GM19193 (cell line): ENCODE results near the gene APBB2.
A peak's percentile ranks its signal among the peaks of the same experiment; 100 is the strongest.

Experiments used
- POLR2A ChIP-seq: IDR thresholded peaks from 4 replicates; pipeline ENCODE4 v1.6.1; 2011; ENCODE audit not compliant: insufficient read depth, insufficient read length; ENCODE audit errors: extremely low read depth

Gene APBB2

DNA sequence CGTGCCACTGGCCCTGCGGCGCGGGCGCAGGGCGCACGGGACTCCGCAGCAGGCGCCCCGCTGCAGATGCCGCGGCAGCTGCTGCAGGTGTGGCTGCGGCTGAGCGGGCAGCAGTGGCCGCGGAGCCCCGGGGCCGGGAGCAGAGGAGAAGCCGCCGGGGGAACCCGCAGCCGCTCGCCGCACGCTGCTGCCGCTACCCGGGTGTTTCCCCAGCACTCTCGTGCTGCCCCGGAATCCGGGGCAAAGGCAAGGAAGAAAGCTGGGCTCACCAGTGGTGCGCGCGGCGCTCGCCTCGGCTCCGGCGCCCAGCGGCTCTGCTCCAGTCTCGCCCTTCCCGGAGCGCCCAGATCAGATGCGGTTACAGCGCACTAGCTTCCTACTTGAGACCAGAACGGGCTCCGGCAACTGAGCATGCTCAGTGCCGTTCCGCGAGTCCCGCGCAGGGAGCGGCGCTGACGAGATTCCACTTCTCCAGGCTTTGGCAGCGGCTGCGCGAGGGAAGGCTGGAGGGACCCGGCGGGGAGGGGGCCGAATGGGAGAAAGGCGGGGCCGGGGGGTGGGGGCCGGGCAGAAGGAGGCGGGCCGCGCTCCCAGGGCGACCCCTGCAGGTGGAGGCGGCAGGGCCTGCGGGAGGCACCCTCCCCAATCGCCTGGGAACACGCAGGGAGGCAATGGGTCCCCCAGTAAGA is at the start of gene APBB2:
TSS of gene APBB2 (minus strand) at position 407 of the 689 bp plus-strand sequence. CDS start 181,288 bp downstream, outside the sequence.
- TF ChIP-seq POLR2A = peak; percentile 60

DNA sequence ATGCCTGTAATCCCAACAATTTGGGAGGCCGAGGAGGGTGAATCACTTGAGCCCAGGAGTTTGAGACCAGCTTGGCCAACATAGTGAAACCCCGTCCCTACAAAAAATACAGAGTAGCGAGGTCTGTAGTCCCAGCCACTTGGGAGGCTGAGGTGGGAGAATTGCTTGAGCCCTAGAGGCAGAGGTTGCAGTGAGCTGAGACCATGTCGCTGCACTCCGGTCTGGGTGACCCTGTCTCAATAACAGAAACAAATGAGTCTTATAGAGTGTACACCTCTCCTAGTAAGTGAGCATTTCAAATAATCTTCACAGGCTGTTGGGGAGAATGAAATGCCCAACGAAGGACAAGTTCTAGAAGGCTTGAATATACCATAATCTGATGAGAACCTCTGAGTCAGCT is 47.9 kb upstream of the APBB2 start:
- TF ChIP-seq POLR2A = no peak

DNA sequence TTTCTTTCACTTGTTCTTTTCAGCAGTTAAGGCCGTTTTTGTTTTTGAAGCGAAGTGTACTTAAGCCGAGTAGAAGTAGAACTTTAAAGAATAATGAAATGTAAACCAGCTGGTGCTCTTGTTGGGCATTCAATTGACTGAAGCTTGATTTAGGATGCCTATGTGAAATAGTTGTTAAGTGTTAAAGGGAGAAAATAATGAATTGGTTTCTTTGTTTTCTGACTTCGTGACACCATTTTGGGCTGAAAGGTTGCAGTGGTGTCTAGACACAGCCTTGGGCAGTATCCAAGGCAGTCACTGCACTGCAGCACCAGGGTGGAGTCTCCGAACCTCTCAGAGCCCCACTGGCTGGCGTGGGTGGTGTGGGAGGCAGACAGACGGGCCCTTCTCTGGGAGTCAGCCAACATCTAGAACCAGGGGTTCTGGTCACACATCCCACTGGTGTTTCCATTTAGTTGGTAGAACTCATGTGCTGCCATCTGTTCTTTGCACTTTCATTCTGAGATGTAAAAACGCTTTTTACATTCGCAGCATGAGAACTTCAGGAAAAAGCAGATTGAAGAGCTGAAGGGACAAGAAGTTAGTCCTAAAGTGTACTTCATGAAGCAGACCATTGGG is 45.9 kb upstream of the APBB2 start:
- TF ChIP-seq POLR2A = no peak

DNA sequence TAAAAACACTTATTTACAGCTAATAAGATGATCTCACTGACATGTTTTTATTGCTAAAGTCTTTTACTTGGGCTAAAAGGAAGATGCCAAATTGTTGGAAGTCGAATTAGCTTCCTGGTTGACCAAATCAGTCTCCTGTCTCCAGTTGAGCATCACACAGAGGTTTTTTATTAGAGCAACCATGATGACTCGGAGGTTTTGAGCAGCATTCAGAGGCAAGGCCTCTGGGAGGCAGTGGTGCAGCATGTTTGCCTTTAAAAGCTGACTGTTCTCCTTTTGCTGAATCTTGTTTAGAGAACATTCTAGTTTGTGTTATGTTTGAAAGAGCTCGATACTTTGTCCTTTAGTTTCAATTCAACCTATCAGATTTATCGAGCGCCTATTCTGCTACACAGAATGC is 44.4 kb upstream of the APBB2 start:
- no peak for TF ChIP-seq POLR2A

DNA sequence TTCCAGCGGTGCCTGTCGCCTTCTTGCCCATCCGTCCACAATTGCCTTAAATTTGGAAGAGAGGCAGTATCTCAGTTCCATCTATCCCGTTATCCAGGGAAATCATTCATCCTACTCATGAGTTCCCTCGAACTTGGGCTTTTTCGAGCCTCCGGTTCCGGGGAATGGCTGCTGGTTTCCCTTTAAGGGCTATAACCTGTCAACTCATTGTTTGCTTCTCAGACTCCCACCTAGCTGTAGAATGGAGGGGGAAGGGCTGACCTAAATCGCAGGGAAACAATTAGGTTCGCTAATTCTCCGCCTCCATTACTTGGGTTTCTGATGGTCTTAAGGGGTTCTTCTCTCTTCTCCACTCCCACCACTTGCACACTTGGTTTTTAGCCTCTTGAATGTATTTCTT is 43.6 kb upstream of the APBB2 start:
- TF ChIP-seq POLR2A = no peak

DNA sequence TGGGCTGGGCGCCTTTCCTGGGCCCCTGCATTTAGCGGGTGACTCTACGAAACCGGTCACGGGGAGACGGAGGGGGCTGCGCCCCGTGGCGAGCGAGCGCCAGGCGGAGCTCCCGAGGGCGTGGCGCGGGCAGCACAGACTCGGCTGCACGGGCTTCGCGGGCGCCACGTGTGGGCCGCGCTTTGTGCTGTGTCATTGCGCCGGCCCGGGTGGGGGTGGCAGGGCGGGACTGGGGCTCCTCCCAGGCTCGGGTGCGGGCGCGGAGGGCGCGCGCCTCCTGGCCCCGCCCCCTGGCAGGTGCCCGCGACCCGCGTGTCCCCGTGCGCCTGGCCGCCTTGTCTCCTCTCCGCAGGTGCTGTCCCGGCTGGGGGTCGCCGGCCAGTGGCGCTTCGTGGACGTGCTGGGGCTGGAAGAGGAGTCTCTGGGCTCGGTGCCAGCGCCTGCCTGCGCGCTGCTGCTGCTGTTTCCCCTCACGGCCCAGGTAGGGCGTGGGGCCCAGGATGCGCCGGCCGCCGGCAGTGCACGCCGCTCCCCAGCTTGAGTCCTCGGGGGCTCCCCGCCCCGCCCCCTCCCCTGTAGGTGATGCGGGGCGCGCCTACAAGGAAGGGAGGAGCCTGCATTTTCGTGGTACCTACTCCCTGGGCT is 43.0 kb upstream of the APBB2 start:
- TF ChIP-seq POLR2A = no peak

DNA sequence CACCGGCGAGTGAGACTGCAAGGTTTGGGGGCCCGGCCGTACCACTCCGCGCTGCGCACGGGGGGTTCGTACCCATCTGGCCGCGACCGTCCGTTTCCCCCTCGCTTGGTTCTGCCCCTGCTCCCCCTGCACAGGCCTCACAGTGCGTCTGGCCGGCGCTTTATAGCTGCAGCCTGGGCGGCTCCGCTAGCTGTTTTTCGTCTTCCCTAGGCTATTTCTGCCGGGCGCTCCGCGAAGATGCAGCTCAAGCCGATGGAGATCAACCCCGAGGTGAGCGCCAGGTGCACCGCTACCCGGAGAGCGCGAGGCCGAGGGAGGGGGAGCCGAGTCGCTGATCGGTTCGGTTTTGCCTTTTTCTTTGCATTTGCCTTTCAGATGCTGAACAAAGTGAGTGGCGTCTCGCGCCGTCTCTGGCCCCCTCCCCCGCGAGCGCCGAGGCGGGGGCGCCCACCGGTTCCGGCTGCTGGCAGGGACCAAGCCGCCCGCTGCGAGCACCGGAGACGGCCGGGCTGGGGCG is 42.5 kb upstream of the APBB2 start, which contains the start of gene UCHL1:
TSS of gene UCHL1 (plus strand) at position 189 of the 517 bp plus-strand sequence. CDS start at position 238, 49 bp downstream.
- TF ChIP-seq POLR2A = peak; percentile 78

DNA sequence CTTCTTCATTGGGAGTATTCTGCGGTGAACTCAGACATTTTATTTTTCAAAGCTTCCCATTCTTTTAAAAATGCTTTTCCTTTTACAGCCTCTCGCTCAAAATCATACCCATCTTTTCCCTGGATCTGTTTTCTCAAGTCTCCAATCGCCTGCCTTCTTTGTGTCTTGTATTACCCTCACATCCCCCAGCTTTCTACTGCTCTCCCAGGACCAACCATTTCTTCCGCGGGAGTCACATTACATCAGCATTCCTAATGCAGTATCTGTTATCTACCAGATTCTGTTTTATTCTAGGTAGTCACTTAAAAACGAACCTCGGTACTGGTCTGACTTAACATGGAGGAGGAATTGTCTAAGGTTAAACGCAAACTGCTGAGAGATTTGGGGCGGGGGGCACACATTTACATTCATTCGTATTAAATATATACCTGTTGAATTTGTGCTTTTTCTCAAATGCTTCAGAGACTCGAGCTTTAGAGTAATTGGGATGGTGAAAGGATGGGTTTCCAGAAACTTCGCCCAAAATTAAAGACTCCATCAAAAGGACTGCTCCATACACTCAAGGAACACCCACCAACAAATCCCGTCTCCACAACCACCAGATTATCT is 41.9 kb upstream of the APBB2 start:
- TF ChIP-seq POLR2A = no peak

DNA sequence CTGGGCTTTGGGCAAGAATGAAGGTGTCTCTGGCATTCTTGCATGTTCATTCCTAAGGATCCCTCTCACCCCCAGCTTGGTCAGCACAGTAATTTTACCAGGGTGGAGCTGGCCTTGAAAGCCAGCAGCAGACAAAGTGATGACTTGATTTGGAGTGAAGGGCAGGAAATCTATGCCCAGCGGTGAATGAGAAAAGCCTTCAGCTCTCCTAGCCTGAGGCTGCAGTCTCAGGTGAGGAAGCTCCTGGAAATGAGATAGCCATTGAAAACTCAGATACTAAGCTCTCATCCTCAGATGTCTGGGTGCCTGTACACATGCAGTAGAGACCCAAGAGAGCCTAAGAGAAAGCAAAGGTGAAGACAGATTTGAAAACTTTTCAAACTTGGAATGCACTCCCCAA is 31.6 kb upstream of the APBB2 start:
- no peak for TF ChIP-seq POLR2A

DNA sequence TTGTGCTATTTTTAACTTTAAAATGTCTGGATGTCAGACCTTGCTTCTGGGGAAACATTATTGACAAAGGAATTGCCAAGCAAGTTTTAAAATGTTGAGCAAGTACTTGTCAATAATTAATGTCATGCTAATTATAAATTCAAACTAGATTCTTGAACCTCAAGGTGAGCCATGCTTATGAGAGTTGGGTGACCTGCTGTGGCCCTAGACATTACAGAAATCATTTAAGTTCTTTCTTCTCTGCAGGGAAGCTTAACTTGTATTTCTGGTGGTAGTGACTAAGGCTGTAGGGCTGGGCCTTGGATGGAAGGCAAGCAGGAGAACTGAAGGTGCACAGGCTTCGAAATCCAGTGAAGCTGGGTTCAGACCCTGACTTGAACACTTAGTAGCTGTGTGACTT is 27.6 kb upstream of the APBB2 start:
- TF ChIP-seq POLR2A = no peak

DNA sequence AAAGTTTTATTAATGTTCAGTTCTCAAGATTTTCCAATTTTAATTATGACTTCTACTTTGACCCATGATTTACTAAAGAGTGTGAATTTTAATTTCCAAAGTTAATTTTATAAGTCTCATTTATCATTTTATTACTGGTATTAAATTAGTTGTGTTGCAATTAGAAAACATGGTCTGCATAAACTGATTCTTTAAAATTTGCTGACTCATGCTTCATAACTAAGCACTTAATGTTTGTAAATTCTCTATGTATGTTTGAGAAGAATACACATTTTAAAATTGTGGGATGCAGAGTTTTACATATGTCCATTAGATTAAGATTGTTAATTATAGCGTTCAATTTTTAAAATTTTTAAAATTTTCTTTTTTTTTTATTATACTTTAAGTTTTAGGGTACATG is 22.2 kb upstream of the APBB2 start:
- TF ChIP-seq POLR2A = no peak

DNA sequence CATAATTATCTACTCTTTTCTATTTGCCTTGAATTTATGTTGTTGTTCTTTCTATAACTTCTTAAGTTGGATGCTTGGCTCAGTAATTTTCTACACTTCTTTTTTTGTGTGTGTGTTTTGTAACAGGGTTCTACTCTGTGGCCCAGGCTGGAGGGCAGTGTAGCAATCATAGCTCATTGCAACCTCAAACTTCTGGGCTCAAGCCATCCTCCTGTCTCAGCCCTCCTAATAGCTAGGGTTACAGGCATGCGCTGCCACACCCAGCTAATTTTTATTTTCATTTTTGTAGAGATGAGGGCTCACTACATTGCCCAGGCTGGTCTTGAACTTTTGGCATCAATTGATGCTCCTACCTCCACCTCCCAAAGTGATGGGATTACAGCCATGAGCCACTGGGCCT is 21.7 kb upstream of the APBB2 start:
- TF ChIP-seq POLR2A = no peak

DNA sequence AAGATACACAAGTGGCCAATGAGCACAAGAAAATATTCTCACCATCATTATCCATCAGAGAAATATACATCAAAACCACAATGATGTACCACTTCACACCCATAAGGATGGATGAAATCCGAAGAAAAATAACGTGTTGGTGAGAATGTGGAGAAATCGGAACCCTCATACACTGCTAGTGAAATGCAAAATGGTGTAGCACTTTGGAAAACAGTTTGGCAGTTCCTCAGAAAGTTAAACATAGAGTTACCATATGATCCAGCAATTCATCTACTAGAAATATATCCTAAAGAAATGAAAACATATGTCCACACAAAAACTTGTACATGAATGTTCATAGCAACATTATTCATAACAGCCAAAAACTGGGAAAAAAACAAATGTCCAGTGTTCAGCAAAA is 18.5 kb upstream of the APBB2 start:
- TF ChIP-seq POLR2A = no peak

DNA sequence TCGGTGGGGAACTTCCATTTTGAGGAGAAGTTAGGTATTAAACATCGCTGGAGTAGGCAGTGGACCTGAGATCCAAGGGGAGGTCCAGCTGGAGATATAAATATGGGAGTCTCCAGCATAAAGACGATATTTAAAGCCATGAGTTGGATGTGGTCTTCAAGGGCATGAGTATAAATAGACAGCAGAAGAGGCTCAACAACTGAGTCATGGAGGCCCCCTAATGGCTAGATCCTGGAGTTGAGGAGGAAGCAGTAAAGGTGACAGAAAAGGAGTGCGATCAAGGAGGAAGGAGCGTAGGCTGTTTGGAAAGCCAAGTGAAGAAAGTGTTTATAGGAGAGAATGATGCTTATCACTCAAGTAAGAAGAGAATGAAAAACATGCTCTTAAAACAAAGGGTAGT is 18.1 kb upstream of the APBB2 start:
- TF ChIP-seq POLR2A = no peak

DNA sequence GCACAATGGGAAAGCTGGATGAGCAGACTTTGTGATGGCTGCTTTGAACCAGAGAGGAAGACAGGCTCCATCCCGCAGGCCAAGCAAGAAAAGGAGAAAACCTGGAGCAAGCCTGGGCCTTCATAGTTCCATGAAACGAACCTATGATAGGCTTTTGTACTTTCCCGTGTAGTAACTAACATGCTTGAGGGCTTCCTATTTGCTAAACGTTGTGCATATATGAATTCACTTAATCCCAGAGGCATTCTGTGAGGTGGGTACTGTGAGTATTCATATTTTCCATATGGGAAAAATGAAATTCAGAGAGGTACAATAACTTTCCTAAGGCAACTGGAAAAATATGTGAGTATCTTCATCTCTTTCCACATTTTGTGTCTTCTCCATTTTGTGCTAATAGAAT is 13.6 kb upstream of the APBB2 start:
- no peak for TF ChIP-seq POLR2A
